Dermis microvascular lymphatic vessel endothelial cell (primary cell): ENCODE measurements around the gene PSMA1. TPM values are rescaled to one million over a fixed set of nuclear protein-coding genes. Genes with fewer than 3 reads are reported as not detected.
"Not testable (repeated sequence)": the region's sequence is repeated elsewhere in the genome, so short reads cannot be mapped to it uniquely, and the experiment has no call there.

Source experiments
- DNase-seq, 2 donors: peaks; one replicate each; pipeline versions ENCODE4 v3.0.0 to v3.0.0-alpha.2; 2010; ENCODE audit warnings: low read depth in 2 of 2
- total RNA-seq: library from RNA; depleted of rRNA; stranded (reverse); fragments of >200 nt; gene quantifications from 2 replicates; pipeline ENCODE4 v1.2.1, GENCODE V29; 2014

The PSMA1 gene
- 156 and 199 TPM in 2 replicates for total RNA-seq

- DNase-seq = peak; percentile 83 to 97
Measured at GRCh38 chr11:14519917-14520746, at the start of gene PSMA1. PSMA1 (minus strand) TSS chr11:14520386; CDS start chr11:14520299, 87 bp downstream.

- DNase-seq = not testable (repeated sequence)
Measured at GRCh38 chr11:14569516-14569915, 49.3 kb upstream of the PSMA1 start.

DNA sequence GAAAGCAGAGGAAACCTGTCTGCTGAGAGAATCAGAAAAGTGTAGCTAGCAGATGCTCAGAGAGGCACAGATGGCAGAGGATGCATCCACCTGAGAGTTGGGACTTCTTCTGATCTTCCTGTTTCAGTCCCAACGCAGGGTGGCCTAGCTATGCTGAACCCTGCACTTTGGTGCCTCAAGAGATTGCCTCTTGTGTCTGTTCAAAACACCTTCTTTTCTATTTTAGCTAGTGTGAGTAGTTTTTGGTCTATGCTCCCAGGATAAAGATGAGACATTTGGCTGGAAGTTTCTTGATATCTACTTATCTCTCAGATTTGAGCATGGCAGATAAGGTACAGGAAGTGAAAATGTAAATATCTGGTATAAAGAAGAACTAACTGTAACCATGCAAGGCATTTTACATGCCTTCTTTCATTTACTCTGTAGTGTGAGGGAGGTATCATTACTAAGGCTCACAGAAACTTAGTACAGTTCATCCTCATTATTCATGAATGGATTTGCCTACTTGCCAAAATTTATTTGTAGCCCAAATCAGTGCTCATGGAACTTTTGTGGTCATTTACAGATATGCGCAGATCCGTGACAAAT is 47.0 kb upstream of the PSMA1 start:
- no peak for DNase-seq

DNA sequence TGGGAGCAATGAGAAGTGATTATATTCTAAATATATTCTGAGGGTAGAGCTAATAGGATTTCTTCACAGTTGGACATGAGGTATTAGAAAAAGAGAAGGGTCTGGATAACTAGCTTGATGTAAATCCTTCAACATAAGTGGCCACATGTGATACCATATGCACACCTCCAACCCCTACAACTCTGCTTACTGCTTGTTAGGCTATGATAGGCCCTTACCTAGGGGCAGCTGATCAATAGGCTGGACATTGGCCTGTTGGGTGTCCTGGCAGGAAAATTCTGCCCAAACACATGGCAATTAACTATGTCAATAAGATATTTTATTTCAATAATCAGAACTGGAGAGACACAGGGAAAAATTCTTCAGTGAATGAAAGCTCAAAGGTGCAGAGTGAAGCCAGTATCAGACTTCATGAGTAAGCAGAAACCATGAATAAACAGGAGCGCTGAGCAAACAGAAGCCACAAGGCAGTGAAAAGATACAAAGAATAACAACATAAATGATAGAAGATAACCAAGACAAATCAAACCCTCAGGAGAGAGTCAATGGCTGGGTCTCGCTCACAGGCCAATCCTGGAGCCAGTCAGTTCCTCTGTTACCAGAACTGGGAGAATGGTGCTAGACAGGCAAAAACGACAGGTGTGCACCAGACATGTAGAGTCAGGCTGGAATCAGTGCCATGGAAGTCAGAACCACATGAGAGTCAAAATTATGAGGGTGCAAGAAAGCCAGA is 46.3 kb upstream of the PSMA1 start:
- DNase-seq = no peak

- no peak for DNase-seq
Measured at GRCh38 chr11:14565845-14566244, 45.7 kb upstream of the PSMA1 start.

- no peak for DNase-seq
Measured at GRCh38 chr11:14555818-14556217, 35.6 kb upstream of the PSMA1 start.

- no peak for DNase-seq
Measured at GRCh38 chr11:14554959-14555358, 34.8 kb upstream of the PSMA1 start.

DNA sequence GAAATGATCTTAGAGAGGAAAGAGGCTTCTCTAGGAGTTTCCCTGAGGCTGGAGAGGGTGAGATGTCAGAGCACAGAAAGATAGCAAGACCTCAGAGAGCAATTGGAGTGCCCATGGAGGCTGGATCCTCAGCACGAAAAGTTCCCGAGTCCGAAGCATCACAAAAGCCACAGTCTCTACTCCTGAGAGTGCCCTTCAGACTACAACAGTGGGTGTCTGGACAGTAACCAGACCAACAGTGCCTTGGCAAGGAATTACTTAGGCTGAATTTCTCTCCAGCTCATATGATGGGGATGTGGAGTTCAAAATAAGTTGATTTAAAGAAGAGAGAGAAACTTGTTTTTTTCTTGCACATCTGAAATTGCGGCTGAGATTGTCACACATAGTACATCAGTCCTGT is 31.9 kb upstream of the PSMA1 start:
- DNase-seq = no peak

GRCh38 chr11:14551380-14551779 is 31.2 kb upstream of the PSMA1 start:
- no peak for DNase-seq

DNA sequence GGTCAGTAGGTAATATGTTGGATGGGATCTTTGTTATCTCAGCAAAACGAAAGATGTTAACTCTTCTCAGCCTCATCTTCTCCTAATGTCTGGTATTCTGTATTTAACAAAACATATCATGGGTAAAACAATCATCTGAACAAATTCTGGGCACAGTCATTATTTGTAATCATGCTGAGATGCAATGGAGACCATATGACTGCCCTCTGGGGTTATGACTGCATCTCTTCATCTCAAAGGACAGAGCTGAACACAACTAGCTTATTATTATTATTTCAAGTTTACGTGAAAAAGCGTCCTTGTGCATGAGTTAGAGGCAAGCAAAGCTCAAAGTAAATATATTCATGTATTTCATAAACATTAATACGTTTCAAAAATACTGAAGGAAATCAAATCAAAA is 29.7 kb upstream of the PSMA1 start:
- DNase-seq = no peak

GRCh38 chr11:14547440-14547839 is 27.3 kb upstream of the PSMA1 start:
- DNase-seq = no peak

- no peak for DNase-seq
Measured at GRCh38 chr11:14546672-14547071, 26.5 kb upstream of the PSMA1 start.

GRCh38 chr11:14544611-14545010 is 24.4 kb upstream of the PSMA1 start:
- no peak for DNase-seq

DNA sequence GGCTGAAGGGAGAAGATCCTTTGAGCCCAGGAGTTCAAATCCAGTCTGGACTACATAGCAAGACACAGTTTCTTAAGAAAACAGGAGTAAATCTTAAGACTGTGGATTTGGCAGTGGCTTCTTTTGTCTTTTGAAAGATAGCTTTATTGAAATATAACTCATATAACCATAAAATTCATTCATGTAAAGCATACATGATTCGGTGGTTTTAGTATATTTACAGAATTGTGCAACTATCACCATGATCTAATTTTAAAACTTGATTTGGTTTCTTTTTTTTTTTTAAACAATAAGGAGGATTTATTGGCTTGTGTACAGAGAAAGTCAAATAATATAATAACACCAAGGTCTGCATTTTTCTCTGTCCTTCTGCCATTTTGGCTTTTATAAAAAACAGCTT is 23.1 kb upstream of the PSMA1 start:
- DNase-seq = no peak

GRCh38 chr11:14542324-14542723 is 22.1 kb upstream of the PSMA1 start:
- DNase-seq = peak; percentile 51

- no peak for DNase-seq
Measured at GRCh38 chr11:14541192-14541947, 21.2 kb upstream of the PSMA1 start.

- no peak for DNase-seq
Measured at GRCh38 chr11:14539982-14540421, 19.8 kb upstream of the PSMA1 start.

- DNase-seq = no peak
Measured at GRCh38 chr11:14538926-14539554, 18.9 kb upstream of the PSMA1 start.

GRCh38 chr11:14538271-14538925 is 18.2 kb upstream of the PSMA1 start:
- no peak for DNase-seq

GRCh38 chr11:14537134-14537599 is 17.0 kb upstream of the PSMA1 start:
- peak in 1 of 2 donors; percentile 29 for DNase-seq
